CD14-positive monocyte (primary cell): ENCODE measurements around the gene RAPGEF5. TPM values are rescaled to one million over a fixed set of nuclear protein-coding genes. Genes with fewer than 3 reads are reported as not detected.

Experiments used
- DNase-seq, 3 donors: peaks; one replicate each; pipeline ENCODE4 v3.0.0-alpha.2; 2011 to 2022
- H2AFZ ChIP-seq: 2 replicates; pipeline ENCODE4 v1.6.0; 2012; ENCODE audit warnings: mild to moderate bottlenecking, low read depth, low read length, inconsistent platforms; ENCODE audit not compliant: insufficient read depth, poor library complexity, severe bottlenecking
- H3K27ac ChIP-seq, 2 donors: 1 replicate in 1 of 2; 2 replicates in 1 of 2; pipeline ENCODE4 v1.5.1; 2012 to 2013; ENCODE audit warnings: low read length in 2 of 2, control low read depth in 1 of 2, inconsistent platforms in 1 of 2, low read depth in 1 of 2, mild to moderate bottlenecking in 1 of 2
- H3K27me3 ChIP-seq, 2 donors: one replicate each; pipeline versions ENCODE4 v1.6.0 to v1.6.1; 2011 to 2013; ENCODE audit warnings: low read length in 2 of 2; ENCODE audit not compliant: control insufficient read depth in 2 of 2, insufficient read depth in 2 of 2
- H3K36me3 ChIP-seq, 2 donors: replicated peaks in 1 of 2; 1 replicate in 1 of 2; 2 replicates in 1 of 2; pipeline versions ENCODE4 v1.5.1 to v1.6.1; 2012 to 2013; ENCODE audit warnings: low read length in 2 of 2, control low read depth in 1 of 2, inconsistent platforms in 1 of 2, mild to moderate bottlenecking in 1 of 2; ENCODE audit not compliant: insufficient read depth in 2 of 2, control insufficient read depth in 1 of 2
- H3K4me1 ChIP-seq, 2 donors: 1 replicate in 1 of 2; 2 replicates in 1 of 2; pipeline versions ENCODE4 v1.5.1 to v1.6.1; 2012 to 2013; ENCODE audit warnings: low read length in 2 of 2, control low read depth in 1 of 2, inconsistent platforms in 1 of 2, mild to moderate bottlenecking in 1 of 2, moderate library complexity in 1 of 2; ENCODE audit not compliant: insufficient read depth in 2 of 2, control insufficient read depth in 1 of 2
- H3K4me2 ChIP-seq: replicated peaks from 2 replicates; pipeline ENCODE3; 2012; ENCODE audit warnings: low read length, moderate library complexity, mild to moderate bottlenecking; ENCODE audit not compliant: poor library complexity, severe bottlenecking; ENCODE audit errors: extremely low read depth
- H3K4me3 ChIP-seq, 3 experiments: fragments of 200-600 bp in 1 of 3; sonication (generic) in 1 of 3; replicated peaks in 1 of 3; 1 replicate in 2 of 3; 2 replicates in 1 of 3; pipeline ENCODE4 v1.5.1; 2011 to 2013; ENCODE audit warnings: low read length in 3 of 3, mild to moderate bottlenecking in 3 of 3, control low read depth in 2 of 3, low read depth in 2 of 3, inconsistent platforms in 1 of 3, moderate library complexity in 1 of 3
- H3K79me2 ChIP-seq: 2 replicates; pipeline ENCODE4 v1.6.0; 2012; ENCODE audit warnings: mild to moderate bottlenecking, control low read depth, inconsistent platforms, low read length, moderate library complexity; ENCODE audit not compliant: insufficient read depth
- H3K9ac ChIP-seq: 2 replicates; pipeline ENCODE4 v1.6.0; 2017; ENCODE audit warnings: low read length, mild to moderate bottlenecking; ENCODE audit not compliant: insufficient read depth, poor library complexity, severe bottlenecking
- H3K9me3 ChIP-seq, 2 donors: replicated peaks in 1 of 2; 1 replicate in 1 of 2; 2 replicates in 1 of 2; pipeline versions ENCODE4 v1.5.1 to v1.6.1; 2012 to 2013; ENCODE audit warnings: low read length in 2 of 2, control low read depth in 1 of 2; ENCODE audit not compliant: control insufficient read depth in 1 of 2, insufficient read depth in 1 of 2
- H4K20me1 ChIP-seq: 2 replicates; pipeline ENCODE4 v1.6.0; 2012; ENCODE audit warnings: mild to moderate bottlenecking, low read length, control low read depth, moderate library complexity; ENCODE audit not compliant: insufficient read depth
- H3K27ac Mint-ChIP-seq, 7 donors: one replicate each; pipeline ENCODE4 v1.8.0; 2020; ENCODE audit warnings: mild to moderate bottlenecking in 7 of 7, mixed read lengths in 7 of 7, moderate library complexity in 6 of 7, inconsistent platforms in 2 of 7
- H3K27me3 Mint-ChIP-seq, 3 donors: one replicate each; pipeline ENCODE4 v1.8.0; 2021 to 2022; ENCODE audit warnings: low read depth in 3 of 3, mild to moderate bottlenecking in 3 of 3, mixed read lengths in 3 of 3, moderate library complexity in 3 of 3, inconsistent platforms in 1 of 3
- H3K36me3 Mint-ChIP-seq, 2 donors: one replicate each; pipeline ENCODE4 v1.8.0; 2020; ENCODE audit warnings: mixed read lengths in 2 of 2, inconsistent platforms in 1 of 2, mild to moderate bottlenecking in 1 of 2
- H3K4me1 Mint-ChIP-seq: one replicate; pipeline ENCODE4 v1.8.0; 2020; ENCODE audit warnings: mild to moderate bottlenecking, mixed read lengths
- H3K4me3 Mint-ChIP-seq, 2 donors: one replicate each; pipeline ENCODE4 v1.8.0; 2020; ENCODE audit warnings: mild to moderate bottlenecking in 2 of 2, mixed read lengths in 2 of 2, moderate library complexity in 1 of 2
- H3K9me3 Mint-ChIP-seq, 7 donors: one replicate each; pipeline ENCODE4 v1.8.0; 2020 to 2022; ENCODE audit warnings: mixed read lengths in 7 of 7, mild to moderate bottlenecking in 6 of 7, moderate library complexity in 6 of 7, inconsistent platforms in 2 of 7
- CTCF ChIP-seq: fragments of 200-600 bp; IDR thresholded peaks from one replicate; pipeline ENCODE4 v1.8.0; 2022; ENCODE audit warnings: antibody characterized with exemption, mild to moderate bottlenecking
- WGBS: methylation state at CpG from one replicate; pipeline ENCODE4 v1.1.5; 2013; ENCODE audit warnings: missing lambda C conversion rate; ENCODE audit not compliant: insufficient coverage; 5-methylcytosine and 5-hydroxymethylcytosine counted together
- intact Hi-C, 2 donors: fragments of 100-400 bp; cut with micrococcal nuclease; formaldehyde crosslinking; loops; one replicate each; pipeline versions ENCODE4 v1.15.0 to v1.15.1; 2023
- polyA plus RNA-seq, 3 donors: library from polyadenylated mRNA; depleted of rRNA in 1 of 3; unstranded in 2 of 3; stranded (reverse) in 1 of 3; fragments of 300-500 nt in 2 of 3; fragments of >200 nt in 1 of 3; fragmentation: Illumina TruSeq in 2 of 3; gene quantifications; 1 replicate in 2 of 3; 2 replicates in 1 of 3; pipeline ENCODE4 v1.2.3, GENCODE V29; 2012 to 2021

The RAPGEF5 gene
- polyA plus RNA-seq, 3 donors = not detected

- H3K36me3 Mint-ChIP-seq = no peaks in the 10 kb centered on the region
- no peak overlapping the region for H3K27ac Mint-ChIP-seq
- intact Hi-C loops = no loop called here
- H3K9me3 Mint-ChIP-seq = no peaks in the 10 kb centered on the region
- H3K4me2 ChIP-seq = no peak overlapping the region
- no peaks in the 10 kb centered on the region for H3K27me3 ChIP-seq
- H3K36me3 ChIP-seq = no peaks in the 10 kb centered on the region
- no peaks in the 10 kb centered on the region for H3K4me1 Mint-ChIP-seq
- 71% methylated on average over 2 of the region's 8 CpGs for WGBS
- TF ChIP-seq CTCF = no peak
- H3K27ac ChIP-seq = no peak overlapping the region
- H3K4me3 ChIP-seq = no peak overlapping the region
- H3K9ac ChIP-seq = no peak overlapping the region
- H4K20me1 ChIP-seq = no peaks in the 10 kb centered on the region
- H2AFZ ChIP-seq = no peak overlapping the region
- H3K79me2 ChIP-seq = no peaks in the 10 kb centered on the region
- no peaks in the 10 kb centered on the region for H3K4me1 ChIP-seq
- H3K27me3 Mint-ChIP-seq = peaks cover 0 to 2% (median 0%) of the 10 kb centered on the region in 3 donors
- no peaks in the 10 kb centered on the region for H3K9me3 ChIP-seq
- no peak overlapping the region for H3K4me3 Mint-ChIP-seq
- no peak for DNase-seq
Measured at GRCh38 chr7:22153432-22154142, 203.4 kb downstream of the RAPGEF5 start.

- H3K9me3 ChIP-seq = no peaks in the 10 kb centered on the region
- H3K4me1 Mint-ChIP-seq = no peaks in the 10 kb centered on the region
- H3K27me3 Mint-ChIP-seq = peaks cover 0 to 2% (median 0%) of the 10 kb centered on the region in 3 donors
- no peak for DNase-seq
- no peaks in the 10 kb centered on the region for H3K36me3 ChIP-seq
- no peak overlapping the region for H2AFZ ChIP-seq
- H3K27ac ChIP-seq = no peak overlapping the region
- no peak for TF ChIP-seq CTCF
- no peaks in the 10 kb centered on the region for H4K20me1 ChIP-seq
- no peak overlapping the region for H3K27ac Mint-ChIP-seq
- H3K4me2 ChIP-seq = no peak overlapping the region
- H3K9ac ChIP-seq = no peak overlapping the region
- H3K4me1 ChIP-seq = no peaks in the 10 kb centered on the region
- H3K4me3 ChIP-seq = no peak overlapping the region
- no peaks in the 10 kb centered on the region for H3K36me3 Mint-ChIP-seq
- intact Hi-C loops = no loop called here
- no peaks in the 10 kb centered on the region for H3K79me2 ChIP-seq
- H3K4me3 Mint-ChIP-seq = no peak overlapping the region
- H3K9me3 Mint-ChIP-seq = no peaks in the 10 kb centered on the region
- 100% methylated on average over 3 of the region's 3 CpGs for WGBS
- no peaks in the 10 kb centered on the region for H3K27me3 ChIP-seq
Measured at GRCh38 chr7:22152690-22153089, 204.3 kb downstream of the RAPGEF5 start.
